Measurements from ENCODE around the gene SORCS2.

Gene SORCS2

GRCh38 chr4:7675136-7675535 is 482.8 kb downstream of the SORCS2 start:
- TF ChIP-seq CTCF (IDR thresholded peaks at IDR 0.05; ENCODE audit: extremely low read depth, missing control alignments) = no peak
- DNase-seq (ENCODE audit: low spot score) = no peak

DNA sequence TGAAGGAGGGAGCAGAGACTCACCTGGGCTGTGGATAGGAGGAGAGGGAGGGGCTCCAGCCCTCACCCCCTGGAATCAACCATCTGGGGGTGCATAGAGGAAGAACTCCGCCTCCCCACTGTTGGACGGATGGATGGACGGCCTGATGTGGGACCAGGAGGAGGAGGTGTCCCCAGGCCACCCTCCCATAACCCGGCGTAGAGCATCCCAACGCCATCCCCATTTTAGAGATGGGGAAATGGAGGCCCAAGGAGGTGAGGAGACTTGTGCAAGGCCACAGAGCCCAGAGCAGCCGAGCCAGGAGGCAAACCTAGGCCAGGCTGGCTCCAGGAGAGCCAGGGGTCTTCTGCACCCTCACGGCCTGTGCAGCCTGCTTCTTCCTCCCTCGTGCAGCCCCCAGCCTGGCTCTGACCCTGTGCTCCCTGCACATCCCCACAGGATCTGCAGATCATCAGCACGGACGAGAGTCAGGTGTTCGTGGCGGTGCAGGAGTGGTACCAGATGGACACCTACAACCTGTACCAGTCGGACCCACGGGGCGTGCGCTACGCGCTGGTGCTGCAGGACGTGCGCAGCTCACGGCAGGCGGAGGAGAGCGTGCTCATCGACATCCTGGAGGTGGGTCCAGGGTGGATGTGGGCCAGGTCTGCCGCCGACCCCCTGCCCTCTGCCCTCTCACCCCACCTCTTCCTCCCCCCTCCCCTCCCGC is 483.4 kb downstream of the SORCS2 start:
- DNase-seq (ENCODE audit: low spot score) = no peak
- TF ChIP-seq CTCF (IDR thresholded peaks at IDR 0.05; ENCODE audit: extremely low read depth, missing control alignments) = no peak

DNA sequence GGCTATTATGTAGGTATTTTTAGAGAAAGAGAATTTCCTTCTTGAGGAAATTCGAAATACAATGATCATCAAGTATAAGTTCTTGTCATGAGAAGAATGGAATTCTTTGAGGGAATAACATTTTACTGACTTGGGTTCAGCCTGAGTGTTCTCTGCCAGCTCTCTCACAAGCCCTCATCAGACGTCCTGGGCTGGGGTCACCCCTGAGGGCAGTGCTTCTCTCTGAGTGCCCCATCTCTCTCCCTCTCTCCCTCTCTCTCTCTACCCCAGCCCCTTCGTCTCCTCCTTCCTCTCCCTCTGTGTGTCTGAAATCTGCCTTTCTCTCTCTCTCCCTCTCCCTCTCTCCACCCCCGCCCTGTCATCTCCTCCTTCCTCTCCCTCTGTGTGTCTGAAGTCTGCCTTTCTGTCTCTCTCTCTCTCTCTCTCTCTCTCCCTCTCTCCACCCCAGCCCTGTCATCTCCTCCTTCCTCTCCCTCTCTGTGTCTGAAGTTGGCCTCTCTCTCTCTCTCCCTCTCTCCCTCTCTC is 484.1 kb downstream of the SORCS2 start:
- no peak for TF ChIP-seq CTCF (IDR thresholded peaks at IDR 0.05; ENCODE audit: extremely low read depth, missing control alignments)
- no peak for DNase-seq (ENCODE audit: low spot score)

DNA sequence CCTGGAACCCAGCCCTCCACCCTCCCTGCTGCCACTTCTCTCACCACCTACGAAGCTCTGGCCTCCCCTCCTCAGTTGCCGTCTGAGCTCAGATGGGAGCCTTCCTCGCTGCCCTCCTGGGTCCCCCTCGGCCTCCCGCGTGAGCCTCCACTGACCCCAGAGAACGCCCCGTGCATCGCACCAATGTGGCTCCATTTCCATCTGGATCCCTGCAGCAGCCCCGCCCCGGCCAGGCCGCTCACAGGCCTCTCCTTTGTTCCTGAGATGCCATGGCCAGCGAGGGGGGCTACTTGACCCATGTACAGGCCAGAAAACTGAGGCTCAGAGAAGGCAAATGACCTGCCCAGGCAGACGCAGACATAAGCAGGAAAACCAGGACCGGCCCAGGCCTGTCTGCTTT is 484.7 kb downstream of the SORCS2 start:
- no peak for TF ChIP-seq CTCF (IDR thresholded peaks at IDR 0.05; ENCODE audit: extremely low read depth, missing control alignments)
- DNase-seq (ENCODE audit: low spot score) = no peak

- TF ChIP-seq CTCF (IDR thresholded peaks at IDR 0.05; ENCODE audit: extremely low read depth, missing control alignments) = no peak
- no peak for DNase-seq (ENCODE audit: low spot score)
Measured at GRCh38 chr4:7677799-7678301, 485.5 kb downstream of the SORCS2 start.

DNA sequence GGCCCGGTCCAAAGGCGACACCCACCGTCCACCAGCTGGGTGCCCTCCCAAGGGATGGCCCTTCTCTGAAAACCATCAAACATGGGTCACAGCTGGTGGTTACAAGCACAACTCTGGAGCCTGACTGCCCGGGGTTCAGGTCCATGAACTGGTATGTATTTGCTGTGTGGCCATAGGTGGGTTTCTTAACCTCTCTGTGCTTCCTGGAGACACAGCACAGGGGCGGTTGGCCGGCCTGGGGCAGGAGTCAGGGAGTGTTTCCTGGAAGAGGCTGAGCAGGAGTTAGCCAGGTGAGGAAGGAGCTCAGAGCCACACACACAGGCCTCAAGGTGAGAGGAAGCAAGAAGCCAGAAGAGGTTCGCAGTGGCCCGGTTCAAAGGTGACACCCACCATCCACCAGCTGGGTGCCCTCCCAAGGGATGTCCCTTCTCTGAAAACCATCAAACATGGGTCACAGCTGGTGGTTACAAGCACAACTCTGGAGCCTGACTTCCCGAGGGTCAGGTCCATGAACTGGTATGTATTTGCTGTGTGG is 486.0 kb downstream of the SORCS2 start:
- no peak for TF ChIP-seq CTCF (IDR thresholded peaks at IDR 0.05; ENCODE audit: extremely low read depth, missing control alignments)
- no peak for DNase-seq (ENCODE audit: low spot score)

- no peak for TF ChIP-seq CTCF (IDR thresholded peaks at IDR 0.05; ENCODE audit: extremely low read depth, missing control alignments)
- DNase-seq (ENCODE audit: low spot score) = no peak
Measured at GRCh38 chr4:7679406-7680040, 487.2 kb downstream of the SORCS2 start.

Data from GM20000 (cell line).